Limb (tissue), 2 donors: ENCODE results near the gene C1QTNF7.

Experiments
- DNase-seq, 2 donors: peaks; one replicate each; pipeline ENCODE4 v3.0.0-alpha.2; 2016; ENCODE audit errors: extremely low spot score in 2 of 2

The C1QTNF7 gene

GRCh38 chr4:15427701-15428100, at the start of gene C1QTNF7:
Gene C1QTNF7, plus strand, starts transcription at chr4:15428033. Its CDS starts 7,711 bp downstream, at chr4:15435744.
- DNase-seq, result no peak

GRCh38 chr4:15378062-15378461, 49.8 kb upstream of the C1QTNF7 start:
- no peak for DNase-seq

- no peak for DNase-seq
Measured at GRCh38 chr4:15378493-15378892, 49.3 kb upstream of the C1QTNF7 start.

- no peak for DNase-seq
Measured at GRCh38 chr4:15381806-15382338, 46.0 kb upstream of the C1QTNF7 start.

- no peak for DNase-seq
Measured at GRCh38 chr4:15382669-15383273, 45.1 kb upstream of the C1QTNF7 start.

GRCh38 chr4:15385515-15385914, 42.3 kb upstream of the C1QTNF7 start:
- no peak for DNase-seq

- no peak for DNase-seq
Measured at GRCh38 chr4:15385928-15386327, 41.9 kb upstream of the C1QTNF7 start.

- DNase-seq, result no peak
Measured at GRCh38 chr4:15390494-15390893, 37.3 kb upstream of the C1QTNF7 start.

- no peak for DNase-seq
Measured at GRCh38 chr4:15392053-15392805, 35.6 kb upstream of the C1QTNF7 start.

- no peak for DNase-seq
Measured at GRCh38 chr4:15395311-15395710, 32.5 kb upstream of the C1QTNF7 start.

- DNase-seq, result no peak
Measured at GRCh38 chr4:15396157-15396800, 31.6 kb upstream of the C1QTNF7 start.

- DNase-seq, result no peak
Measured at GRCh38 chr4:15398001-15398400, 29.8 kb upstream of the C1QTNF7 start.

GRCh38 chr4:15398732-15399131, 29.1 kb upstream of the C1QTNF7 start:
- no peak for DNase-seq

GRCh38 chr4:15400226-15400625, 27.6 kb upstream of the C1QTNF7 start:
- no peak for DNase-seq

- DNase-seq, result no peak
Measured at GRCh38 chr4:15400981-15401671, 26.7 kb upstream of the C1QTNF7 start.

- DNase-seq, result no peak
Measured at GRCh38 chr4:15402146-15402545, 25.7 kb upstream of the C1QTNF7 start.

- no peak for DNase-seq
Measured at GRCh38 chr4:15402974-15403373, 24.9 kb upstream of the C1QTNF7 start.

- DNase-seq, result no peak
Measured at GRCh38 chr4:15405018-15405417, 22.8 kb upstream of the C1QTNF7 start.

GRCh38 chr4:15410750-15411149, 17.1 kb upstream of the C1QTNF7 start:
- no peak for DNase-seq

- no peak for DNase-seq
Measured at GRCh38 chr4:15412461-15412860, 15.4 kb upstream of the C1QTNF7 start.

- no peak for DNase-seq
Measured at GRCh38 chr4:15413010-15413622, 14.7 kb upstream of the C1QTNF7 start.
